ENCODE results near the gene TDP2.

- TF ChIP-seq CTCF (IDR thresholded peaks at IDR 0.05) (no peak), POLR2A (IDR thresholded peaks at IDR 0.05) (no peak)
Measured at GRCh38 chr6:24621626-24622289, 44.9 kb downstream of the TDP2 start.

Measured in breast epithelium (tissue), 3 donors.